Epithelial cell of proximal tubule (primary cell): ENCODE data around the gene NUP155. TPM values are rescaled to one million over a fixed set of nuclear protein-coding genes. Genes with fewer than 3 reads are reported as not detected.
"Not testable (repeated sequence)": the region's sequence is repeated elsewhere in the genome, so short reads cannot be mapped to it uniquely, and the experiment has no call there.

Experiments used
- DNase-seq: peaks from one replicate; pipeline ENCODE4 v3.0.0-alpha.2; 2011; ENCODE audit warnings: low read depth
- H3K4me3 ChIP-seq: 2 replicates; pipeline ENCODE4 v1.5.1; 2011; ENCODE audit warnings: low read depth, mild to moderate bottlenecking, low read length
- total RNA-seq: library from RNA; depleted of rRNA; stranded (reverse); fragments of >200 nt; gene quantifications from 2 replicates; pipeline ENCODE4 v1.2.3, GENCODE V29; 2015
- TF ChIP-seq, protein P1 (sequence below): conservative IDR thresholded peaks from 2 replicates; pipeline ENCODE4 v1.5.1; 2012; ENCODE audit warnings: low read depth, mild to moderate bottlenecking, low read length

Gene NUP155
- total RNA-seq, 1 donor from 2014 or later, result 28.4 TPM

DNA sequence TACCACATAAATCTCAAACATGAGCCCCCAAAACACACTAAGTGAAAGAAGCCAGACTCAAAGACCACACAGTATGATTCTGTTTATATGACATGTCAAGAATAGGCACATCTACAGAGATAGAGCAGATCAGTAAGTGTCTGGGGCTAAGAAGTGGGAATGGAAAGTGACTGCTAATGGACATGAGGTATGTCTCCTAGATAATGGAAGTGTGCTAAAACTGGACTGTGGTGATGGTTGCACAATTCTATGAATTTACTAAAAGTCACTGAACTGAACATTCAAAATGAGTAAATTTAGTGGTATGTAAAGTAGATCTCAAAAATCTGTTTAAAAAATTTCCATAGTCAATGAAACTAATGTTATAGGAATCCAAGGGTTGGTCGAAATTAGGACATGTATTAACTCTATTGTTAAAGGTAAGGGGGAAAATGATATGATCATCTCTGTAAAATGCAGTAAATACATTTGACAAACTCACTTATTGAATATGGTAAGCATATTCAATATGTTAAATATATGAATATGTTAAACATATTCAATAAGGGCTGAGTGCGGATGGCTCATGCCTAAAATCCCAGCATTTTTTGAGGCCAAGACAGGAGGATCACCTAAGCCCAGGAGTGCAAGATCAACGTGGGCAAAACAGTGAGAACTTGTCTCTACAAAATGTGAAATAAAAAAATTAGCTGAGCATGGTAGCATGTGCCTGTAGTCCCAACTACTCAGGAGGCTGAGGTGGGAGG, 51.7 kb downstream of the NUP155 start:
- no peak for DNase-seq

DNA sequence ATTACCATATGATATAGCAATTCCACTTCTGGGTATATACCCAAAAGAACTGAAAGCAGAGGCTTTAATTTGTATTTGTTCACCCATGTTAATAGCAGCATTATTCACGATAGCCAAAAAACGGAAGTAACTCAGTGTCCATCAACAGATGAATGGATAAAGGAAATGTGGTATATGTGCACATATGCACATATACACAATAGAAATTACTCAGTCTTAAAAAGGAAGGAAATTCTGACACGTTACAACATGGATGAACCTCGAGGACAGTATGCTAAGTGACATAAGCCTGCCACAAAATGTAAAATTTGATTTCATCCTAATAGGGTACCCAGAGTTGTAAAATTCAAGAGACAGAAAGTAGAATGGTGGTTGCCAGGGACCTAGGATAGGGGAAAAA, 54.9 kb downstream of the NUP155 start:
- no peak for DNase-seq
- TF ChIP-seq, protein P1, sequence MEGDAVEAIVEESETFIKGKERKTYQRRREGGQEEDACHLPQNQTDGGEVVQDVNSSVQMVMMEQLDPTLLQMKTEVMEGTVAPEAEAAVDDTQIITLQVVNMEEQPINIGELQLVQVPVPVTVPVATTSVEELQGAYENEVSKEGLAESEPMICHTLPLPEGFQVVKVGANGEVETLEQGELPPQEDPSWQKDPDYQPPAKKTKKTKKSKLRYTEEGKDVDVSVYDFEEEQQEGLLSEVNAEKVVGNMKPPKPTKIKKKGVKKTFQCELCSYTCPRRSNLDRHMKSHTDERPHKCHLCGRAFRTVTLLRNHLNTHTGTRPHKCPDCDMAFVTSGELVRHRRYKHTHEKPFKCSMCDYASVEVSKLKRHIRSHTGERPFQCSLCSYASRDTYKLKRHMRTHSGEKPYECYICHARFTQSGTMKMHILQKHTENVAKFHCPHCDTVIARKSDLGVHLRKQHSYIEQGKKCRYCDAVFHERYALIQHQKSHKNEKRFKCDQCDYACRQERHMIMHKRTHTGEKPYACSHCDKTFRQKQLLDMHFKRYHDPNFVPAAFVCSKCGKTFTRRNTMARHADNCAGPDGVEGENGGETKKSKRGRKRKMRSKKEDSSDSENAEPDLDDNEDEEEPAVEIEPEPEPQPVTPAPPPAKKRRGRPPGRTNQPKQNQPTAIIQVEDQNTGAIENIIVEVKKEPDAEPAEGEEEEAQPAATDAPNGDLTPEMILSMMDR, result no peak
- H3K4me3 ChIP-seq, result no peak overlapping the region

More for the DNA sequence above, 51.7 kb downstream of the NUP155 start:
- no peak overlapping the region for H3K4me3 ChIP-seq
- TF ChIP-seq, protein P1, result no peak

DNA sequence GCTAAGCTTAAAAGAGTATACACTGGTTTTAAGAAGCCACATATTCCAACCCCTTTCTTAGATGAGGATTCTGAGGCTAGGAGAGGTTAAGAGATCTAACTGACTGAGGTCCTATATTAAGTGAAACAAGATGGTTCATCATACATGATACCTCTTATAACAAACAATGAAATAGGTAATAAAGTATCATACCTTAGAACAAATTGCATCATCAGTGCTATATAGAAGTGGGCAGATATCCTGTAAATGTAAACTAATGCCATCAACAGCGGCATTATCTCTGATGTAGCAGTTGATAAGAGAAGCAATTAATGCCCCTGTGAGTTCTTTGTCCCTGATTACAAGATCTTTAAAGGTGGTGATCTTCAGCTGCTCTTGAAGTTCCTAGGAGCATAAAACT, 60.5 kb downstream of the NUP155 start:
- DNase-seq, result no peak
- TF ChIP-seq, protein P1, result no peak
- no peak overlapping the region for H3K4me3 ChIP-seq

DNA sequence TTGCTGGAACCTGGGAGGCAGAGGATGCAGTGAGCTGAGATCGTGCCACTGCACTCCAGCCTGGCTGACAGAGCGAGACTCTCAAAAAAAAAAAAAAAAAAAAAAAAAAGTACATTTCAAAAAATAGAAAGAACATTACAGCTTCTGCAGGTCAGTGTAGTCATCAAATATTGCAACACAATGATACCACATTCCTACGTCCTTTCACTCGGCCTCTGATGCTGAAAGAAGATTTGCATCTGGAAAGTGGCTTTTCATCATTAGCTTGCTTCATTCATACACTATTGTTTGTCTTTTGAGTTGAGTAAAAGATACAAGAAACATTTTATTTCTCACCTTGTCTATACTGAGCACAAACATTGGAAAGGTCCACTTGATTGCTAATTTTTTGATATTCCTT, 62.1 kb downstream of the NUP155 start:
- DNase-seq, result no peak
- TF ChIP-seq, protein P1, result no peak
- H3K4me3 ChIP-seq, result no peak overlapping the region

DNA sequence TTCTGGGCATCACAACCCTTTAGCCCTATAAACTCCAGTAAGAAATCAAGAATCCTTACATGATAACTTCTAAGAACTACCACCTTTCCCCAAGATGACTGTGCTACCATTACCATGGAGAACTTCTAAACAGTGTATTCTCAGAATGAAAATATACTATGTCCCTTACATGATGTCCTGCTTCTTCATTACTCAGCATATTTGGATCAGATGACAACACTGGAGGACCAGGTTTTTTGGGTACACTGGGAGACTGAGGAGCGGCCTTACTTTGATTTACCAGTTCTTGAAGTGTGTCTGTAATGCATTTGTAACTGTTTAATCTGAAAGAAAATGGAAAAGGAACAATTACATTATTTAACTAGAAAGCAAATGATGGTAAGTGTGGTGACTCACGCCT, 66.0 kb downstream of the NUP155 start:
- no peak for DNase-seq
- TF ChIP-seq, protein P1, result no peak
- no peak overlapping the region for H3K4me3 ChIP-seq

DNA sequence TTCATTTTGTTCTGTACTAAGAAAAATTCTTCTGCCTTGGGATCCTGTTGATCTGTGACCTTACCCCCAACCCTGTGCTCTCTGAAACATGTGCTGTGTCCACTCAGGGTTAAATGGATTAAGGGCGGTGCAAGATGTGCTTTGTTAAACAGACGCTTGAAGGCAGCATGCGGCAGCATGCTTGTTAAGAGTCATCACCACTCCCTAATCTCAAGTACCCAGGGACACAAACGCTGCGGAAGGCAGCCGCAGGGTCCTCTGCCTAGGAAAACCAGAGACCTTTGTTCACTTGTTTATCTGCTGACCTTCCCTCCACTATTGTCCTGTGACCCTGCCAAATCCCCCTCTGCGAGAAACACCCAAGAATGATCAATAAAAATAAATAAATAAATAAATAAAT, 74.6 kb downstream of the NUP155 start:
- H3K4me3 ChIP-seq, DNase-seq: not testable (repeated sequence)

DNA sequence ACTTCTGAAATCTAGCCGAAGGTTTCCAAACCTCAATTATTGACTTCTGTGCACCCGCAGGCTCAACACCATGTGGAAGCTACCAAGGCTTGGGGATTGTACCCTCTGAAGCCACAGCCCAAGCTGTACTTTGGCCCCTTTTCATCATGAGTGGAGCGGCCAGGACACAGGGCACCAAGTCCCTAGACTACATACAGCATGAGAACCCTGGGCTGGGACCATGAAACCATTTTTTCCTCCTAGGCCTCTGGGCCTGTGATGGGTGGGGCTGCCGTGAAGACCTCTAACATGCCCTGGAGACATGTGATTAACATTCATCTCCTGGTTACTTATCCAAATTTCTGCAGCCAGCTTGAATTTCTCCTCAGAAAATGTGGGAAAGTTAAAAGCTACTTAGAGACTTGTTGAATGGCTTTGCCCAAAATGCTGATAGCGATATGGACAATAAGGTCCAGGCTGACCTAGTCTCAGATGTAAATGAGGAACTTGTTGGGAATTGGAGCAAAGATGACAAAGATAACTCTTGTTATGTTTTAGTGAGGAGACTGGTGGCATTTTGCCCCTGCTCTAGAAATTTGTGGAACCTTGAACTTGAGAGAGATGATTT, 87.6 kb downstream of the NUP155 start:
- no peak for DNase-seq
- TF ChIP-seq, protein P1, result no peak
- no peak overlapping the region for H3K4me3 ChIP-seq
